GM12891 (cell line): ENCODE data around the gene CFDP1.
"Not testable (repeated sequence)": the region's sequence is repeated elsewhere in the genome, so short reads cannot be mapped to it uniquely, and the experiment has no call there.

ENCODE experiments used
- POLR2A ChIP-seq: IDR thresholded peaks from 2 replicates; pipeline ENCODE4 v1.6.1; 2011; ENCODE audit warnings: low read depth, low read length, control low read depth
- TAF1 ChIP-seq: IDR thresholded peaks from 2 replicates; pipeline ENCODE4 v1.6.1; 2011; ENCODE audit warnings: low read depth, low read length, control low read depth

- not testable (repeated sequence) for TF ChIP-seq POLR2A, TAF1
These were observed 9.1 kb downstream of the CFDP1 start for GRCh38 chr16:75424105-75424762.
